ENCODE results near the gene DCX.

Gene DCX

DNA sequence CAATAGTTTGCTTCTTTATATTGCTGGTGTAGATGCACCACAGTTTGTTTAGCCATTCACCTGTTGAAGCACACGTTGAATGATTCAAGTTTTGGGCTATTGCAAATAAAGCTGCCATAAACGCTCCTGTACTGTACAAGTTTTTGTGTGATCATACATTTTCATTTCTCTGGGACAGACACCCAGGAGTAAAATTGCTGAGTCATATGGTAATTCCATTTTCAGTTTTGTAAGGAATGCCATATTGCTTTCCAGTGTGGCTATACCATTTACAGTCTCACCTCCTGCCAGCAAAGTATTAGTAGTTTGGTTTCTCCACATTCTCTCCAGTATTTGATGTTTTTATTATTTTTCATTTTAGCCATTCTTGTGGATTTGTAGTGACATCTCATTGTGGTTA is 109.7 kb downstream of the DCX start:
- DNase-seq = no peak

DNA sequence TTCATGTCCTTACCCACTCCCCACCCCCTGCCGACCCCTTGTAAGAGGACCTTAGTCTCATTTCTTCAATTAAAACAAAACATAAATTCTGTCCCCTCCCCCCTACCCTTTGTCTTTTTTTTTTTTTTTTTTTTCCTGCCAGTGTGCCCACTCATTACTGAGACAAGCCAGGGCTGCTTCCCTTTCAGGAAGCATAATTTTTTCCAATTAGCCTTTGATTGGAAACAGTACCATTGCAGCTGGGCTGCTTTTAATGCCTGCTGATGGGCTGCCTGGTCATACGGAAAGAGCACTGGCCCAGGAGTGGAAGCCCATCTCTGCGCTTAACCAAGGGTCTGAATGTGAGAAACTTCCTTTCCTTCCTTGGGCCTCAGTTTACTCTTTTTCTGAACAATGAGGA is 123.2 kb downstream of the DCX start:
- DNase-seq = no peak

DNA sequence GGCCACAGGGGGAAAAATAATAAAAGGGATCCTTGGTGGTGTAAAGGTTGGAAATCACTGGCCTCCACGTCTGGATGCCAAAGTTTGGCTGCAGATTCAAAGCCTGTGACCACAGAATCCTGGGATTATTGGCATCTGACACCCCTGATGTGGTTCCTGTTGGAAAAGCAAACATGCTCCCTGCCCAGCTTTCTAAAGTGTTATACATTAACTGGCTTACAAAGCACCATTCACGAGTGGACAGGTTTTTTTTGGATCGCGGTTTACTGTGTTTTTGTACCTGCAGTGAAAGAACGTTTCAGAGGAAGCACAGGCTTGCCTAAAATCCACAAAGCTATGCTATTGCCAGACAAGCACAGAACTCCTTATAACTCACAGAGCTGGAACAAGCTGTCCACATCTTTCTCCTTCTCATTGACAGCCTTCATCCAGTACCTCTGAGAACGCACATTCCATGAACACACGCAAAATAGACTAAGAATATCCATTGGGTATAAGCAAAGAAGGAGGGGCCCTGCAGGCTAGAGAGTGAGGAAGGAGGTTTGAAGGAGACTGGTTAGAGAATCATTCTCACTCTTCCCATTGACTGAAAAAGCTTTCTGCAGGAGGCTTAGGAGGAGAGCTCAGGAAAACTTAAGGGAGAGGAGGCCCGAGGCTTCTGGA is 127.2 kb downstream of the DCX start:
- no peak for DNase-seq

DNA sequence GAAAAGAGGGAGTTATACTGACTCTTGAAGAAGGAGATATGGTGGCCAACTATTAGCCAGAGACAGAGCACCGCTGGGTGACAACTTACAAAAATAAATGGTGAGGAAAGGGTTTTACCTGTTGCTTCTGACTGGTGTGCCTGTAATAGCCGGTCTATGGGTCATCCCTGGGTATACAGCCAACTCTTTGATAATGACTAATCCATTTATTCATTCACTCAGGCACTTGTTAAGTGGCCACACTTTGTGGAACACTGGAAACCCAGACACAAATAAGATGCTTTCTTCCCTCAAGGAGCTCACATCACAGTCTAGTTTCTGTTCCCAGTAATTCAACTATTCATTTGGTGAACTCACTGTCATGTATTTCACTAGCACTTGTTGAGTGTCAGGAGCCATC is 128.5 kb downstream of the DCX start:
- no peak for DNase-seq

DNA sequence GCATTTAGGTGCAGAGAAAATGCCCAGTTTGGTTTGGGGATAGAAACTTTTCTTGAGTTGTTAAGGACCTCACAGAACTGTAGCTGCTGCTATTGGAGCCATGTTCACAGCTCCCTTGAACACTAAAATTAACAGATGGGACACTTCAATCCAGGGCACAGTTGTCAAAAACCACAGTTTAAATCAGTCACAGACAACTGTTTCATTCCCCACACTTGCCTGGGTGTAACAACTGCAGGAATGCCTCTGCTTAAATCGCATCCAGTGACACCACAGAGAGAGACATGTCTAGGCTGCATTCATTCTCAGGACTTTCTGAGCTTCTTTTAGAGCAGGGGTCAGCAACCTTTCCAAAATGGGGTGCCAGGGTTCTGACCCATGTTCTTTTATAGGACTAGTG is 129.0 kb downstream of the DCX start:
- no peak for DNase-seq

DNA sequence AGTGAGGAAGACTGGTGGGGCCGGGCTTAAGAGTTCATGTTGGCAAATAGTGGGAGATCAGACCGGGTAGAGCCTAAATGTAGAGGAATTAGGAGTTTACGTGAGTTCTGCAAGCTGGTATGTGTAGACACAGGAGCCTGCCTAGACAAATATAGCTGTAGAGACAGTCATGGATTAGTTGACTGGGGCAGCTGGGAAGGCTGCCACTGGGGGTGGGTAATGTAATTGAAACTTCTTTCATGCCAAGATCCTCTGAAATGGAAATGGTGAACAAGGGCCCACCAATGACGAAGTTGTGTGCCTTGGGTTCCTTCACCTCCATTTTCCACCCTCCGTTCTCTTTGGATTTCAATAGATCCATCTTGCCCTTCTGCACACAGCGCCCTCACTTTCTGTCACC is 129.9 kb downstream of the DCX start:
- no peak for DNase-seq

DNA sequence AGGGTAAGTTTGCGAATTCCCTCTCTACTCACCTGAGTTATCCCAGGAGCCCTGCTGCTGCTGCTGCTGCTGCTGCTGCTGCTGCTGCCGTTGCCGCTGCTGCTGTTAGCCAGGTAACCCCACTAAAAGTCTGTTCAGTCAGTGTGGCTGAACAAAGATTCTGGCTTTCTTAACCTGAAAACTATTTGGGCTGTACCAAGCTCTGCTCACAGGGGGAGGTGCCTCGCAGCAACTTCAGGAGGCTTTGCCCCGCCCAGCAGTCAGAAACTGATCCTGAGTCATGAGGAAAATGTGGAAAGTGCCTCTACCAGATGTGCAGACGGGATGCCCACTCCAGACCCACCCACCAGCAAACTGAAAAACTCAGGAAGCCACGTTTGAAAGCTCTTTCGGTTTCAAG is 141.7 kb downstream of the DCX start, which contains the start of gene CAPN6:
Gene CAPN6, minus strand, starts transcription at position 145 of the 400 bp plus-strand sequence. CDS start 6,547 bp downstream, outside the sequence.
- DNase-seq = no peak

DNA sequence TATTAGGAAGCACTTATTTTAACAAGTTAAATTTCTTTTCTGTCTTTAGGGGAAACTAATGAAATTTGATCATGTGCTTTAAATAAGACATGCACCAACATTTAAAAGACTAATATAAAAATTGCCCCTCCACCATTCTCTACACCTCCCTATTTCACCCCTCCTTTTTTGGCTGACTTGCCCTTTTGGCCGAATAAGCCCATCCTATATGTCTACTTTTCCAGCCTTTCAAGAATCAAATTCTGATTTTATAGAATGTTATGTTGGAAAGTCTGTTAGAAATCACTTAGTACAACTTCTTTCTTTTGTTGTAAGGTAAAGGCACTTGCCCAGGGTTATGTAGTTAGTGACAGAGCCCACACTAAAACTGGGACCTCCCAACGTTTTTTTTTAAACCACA is 143.5 kb downstream of the DCX start:
- DNase-seq = no peak

DNA sequence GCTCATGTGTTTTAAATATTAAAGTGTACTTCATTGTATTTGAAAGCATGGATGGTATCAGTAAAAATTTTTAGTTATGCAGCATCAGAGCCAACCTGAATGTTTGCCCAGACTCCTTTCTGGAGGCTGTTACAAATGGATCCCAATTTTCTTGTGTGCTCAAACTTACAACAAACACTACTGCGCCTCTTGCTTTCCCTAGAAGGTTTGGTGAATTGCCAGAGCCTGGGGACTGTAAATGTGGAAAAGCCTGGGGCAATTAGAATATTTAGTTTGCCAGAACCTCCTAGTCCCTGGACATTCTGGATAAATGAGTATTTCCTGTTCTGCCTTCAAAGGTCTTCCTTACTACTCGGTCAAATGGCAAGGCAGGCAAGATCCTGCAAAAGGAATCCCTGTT is 146.5 kb downstream of the DCX start:
- DNase-seq = no peak

DNA sequence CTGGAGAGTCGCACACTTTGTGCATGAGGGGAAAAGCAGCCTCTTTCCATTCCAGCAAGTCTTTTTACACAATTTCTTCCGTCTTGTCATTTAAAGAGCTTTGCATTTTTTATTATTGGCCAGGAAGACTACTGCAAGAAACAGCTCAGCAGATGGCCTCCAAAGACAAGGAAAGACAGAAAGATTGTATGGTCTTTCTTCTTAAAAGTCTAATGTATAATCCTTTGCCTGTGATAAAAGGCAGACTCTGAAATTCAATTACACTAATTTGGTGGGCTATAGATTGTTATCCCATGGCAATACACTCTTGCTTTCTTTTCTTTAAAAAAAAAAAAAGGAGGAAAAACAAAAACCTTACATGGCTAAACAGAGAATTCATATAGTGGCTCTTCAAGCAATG is 147.6 kb downstream of the DCX start:
- no peak for DNase-seq

DNA sequence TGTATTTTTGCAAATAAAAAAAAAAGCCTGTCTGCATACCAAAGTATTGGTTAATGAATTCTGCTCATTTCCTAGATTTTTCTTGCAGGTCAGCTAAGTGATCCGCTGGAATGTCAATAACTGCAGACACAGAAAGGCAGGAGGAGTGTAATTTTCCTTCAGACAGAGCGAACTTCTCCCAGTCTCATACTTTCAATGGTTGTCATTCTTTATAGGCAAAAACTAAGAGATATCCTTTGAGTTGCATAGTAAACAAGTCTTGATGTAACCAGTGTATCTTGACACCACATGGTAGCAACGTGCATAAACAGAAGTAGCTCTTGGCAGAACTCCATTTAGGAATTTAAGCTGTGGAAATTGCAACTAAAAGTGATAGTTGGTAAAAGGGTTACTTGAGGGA is 149.9 kb downstream of the DCX start:
- DNase-seq = no peak

DNA sequence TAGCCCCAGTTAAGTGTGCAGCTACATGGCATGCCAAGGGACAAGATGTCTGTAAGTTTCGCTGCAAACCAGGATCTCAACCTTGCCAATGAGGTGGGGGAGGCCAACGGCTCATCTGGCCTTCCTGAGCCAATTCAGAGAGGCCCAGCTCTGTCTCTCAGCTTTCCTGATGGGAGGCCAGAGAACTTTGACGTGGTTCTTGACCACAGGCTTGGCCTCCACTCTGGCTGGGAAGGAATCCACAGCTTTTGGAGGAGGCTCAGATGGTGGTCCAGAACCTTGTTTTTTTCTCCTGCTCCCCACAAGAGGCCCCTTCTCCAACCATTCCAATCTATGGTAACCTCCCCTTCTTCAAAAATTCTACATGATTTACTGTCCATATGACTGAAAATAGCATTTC is 151.5 kb downstream of the DCX start:
- DNase-seq = no peak

DNA sequence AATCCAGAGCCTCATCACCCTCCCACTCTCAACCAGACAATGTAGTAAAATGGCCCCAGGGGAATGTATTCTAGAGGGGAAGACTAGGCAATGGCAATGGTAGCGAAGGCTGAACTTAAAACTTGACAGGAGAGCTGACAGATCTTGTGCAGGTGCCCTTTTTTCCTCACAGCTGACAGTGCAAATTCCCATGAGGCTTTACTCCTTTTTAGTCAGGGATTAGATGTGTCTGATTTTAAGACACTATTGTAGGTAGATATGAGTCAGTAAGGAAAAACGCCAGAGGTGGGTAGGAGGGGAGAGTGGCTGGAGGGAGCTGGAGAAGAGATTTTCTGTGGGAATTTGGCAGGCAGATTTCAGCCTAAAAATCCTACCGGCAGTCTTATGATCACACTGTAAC is 152.4 kb downstream of the DCX start:
- no peak for DNase-seq

DNA sequence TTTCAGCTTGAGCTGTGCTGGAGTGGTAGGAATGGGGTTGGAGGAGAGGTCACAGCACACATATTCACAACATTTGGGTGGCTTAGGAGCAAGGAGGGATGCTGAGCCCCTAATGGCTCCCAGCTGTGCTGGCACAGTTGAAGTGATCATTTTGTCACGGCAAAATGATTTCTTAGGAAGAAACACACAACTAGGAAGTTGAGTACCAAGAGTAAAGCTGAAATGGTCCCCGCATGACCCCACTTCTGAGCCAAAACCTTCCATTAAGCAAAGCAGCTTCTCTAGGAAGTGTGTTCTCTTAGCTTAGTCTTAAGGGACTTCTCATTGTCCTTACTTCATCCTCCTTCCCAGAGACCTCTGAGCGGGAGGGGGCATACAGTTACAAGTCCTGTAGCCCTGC is 154.3 kb downstream of the DCX start:
- no peak for DNase-seq

DNA sequence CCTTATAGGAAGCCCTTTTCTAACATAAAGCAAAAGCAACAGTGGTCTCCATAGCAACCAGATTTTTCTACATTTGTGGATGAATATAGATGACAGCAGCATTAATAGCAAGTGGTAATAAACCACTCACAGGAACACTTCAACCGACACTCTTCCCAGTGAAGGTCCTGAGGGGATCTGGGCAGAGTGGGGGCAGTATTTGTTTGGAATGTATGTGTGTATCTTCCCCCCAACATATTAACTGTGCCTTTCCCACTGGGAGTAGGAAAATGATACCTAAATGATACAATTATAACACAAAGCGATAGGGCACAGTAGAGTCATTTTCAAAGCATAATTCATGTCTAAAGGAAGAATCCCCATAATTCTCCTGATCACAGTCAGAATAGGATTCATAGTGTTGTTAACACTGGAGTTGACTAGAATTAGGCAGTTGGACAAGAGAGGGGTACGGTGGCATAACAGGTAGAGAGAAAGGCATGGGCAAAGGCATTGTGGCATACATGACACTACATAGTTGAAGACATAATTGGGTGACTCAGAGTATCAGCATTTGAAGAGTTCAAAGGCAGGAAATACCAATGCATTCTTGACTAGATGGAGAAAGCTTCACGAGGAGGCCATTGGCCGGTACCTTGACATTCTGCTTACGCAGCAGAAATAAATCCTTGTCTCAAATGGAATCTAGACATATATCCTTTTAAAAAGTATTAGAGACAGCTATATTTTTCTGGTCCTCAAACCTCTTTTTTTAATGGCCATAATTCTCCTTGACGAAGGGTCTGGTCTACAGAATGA is 156.9 kb downstream of the DCX start:
- DNase-seq = no peak

DNA sequence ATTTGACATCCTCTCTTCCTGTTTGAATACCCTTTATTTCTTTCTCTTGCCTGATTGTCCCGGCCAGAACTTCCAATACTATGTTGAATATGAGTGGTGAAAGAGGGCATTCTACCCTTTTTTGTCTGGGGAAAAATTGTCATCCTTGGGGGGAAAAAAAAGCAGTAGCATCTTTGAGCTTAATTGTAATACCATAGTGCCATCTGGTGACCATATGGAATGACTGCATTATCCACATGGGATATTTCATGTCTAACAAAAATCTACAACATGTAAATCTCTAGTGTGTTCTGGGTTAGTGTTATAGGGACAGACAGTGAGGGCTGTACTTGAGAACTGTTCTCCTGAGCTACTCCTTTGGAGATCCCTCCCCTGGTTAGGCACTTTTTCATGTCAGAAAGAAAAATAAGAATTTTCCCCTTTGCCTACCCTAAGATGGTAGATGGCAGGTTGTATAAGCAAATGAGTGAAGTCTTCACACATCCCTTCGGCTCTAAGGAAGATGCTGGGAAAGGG is 167.7 kb downstream of the DCX start:
- DNase-seq = no peak
